Embryonic facial prominence (tissue), 1 donor: ENCODE data around the gene IPO11.
"Not testable (repeated sequence)": the region's sequence is repeated elsewhere in the genome, so short reads cannot be mapped to it uniquely, and the experiment has no call there.

Experiments used
- DNase-seq: peaks from one replicate; pipeline ENCODE4 v3.0.0-alpha.2; 2016; ENCODE audit errors: extremely low spot score

IPO11 gene

DNA sequence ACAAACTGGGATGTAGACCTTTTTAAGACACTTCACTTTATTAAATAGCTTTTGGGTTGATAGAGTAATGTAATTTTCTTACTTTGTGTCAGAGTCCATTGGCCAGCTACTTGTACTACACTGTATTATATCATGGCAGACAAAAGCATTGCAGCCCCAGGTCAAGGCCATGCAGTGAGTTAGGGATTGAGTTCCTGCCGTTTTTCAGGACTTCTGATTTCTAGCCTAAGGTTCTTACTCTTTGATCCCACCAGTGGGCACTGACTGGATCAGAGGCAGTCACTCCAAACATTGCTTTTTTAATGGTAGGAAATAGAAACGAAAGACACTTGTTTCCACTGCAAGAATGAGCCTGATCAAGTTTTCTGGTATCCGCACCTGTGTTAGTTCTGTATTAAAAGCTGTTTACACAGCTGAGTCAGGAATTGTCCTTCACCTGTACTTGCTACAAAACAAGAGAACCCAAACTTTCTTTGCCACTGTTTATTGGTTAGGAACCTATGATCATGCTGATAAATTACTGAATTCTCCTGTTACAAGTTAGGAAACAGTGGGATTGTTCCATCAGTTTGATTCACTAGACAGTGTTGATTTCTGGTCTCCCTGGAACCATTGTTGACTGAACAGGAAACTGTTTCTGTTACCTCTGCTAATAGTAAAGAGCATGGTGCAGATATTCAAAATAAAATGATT lies 188.1 kb downstream of the IPO11 start:
- no peak for DNase-seq

DNA sequence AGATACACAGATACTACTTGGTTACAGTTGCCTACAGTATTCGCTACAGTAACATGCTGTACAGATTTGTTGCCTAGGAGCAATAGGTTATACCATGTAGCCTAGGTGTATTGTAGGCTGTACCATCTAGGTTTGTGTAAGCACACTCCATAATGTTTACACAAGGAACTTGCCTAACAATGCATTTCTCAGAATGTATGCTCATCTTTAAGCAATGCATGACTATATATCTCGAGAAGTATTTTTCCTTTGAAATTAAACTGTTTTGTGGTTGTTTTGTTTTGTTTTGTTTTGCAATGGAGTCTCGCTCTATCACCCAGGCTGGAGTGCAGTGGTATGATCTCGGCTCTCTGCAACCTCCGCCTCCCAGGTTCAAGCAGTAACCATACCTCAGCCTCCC lies 191.4 kb downstream of the IPO11 start:
- no peak for DNase-seq

DNA sequence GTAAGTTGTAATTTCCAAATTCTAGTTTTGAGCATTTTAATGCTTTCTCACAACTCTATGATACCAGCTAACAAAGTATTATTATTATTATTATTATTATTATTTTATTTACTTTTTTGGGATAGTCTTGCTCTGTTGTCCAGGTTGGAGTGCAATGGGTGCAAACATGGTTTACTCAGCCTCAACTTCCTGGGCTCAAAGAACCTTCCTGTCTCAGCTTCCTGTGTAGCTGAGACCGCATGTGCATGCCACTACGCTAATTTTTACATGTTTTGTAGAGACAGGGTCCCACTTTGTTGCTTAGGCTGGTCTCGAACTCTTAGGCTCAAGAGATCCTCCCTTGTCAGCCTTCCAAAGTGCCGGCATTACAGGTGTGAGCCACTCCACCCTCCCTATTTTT lies 193.1 kb downstream of the IPO11 start:
- no peak for DNase-seq

DNA sequence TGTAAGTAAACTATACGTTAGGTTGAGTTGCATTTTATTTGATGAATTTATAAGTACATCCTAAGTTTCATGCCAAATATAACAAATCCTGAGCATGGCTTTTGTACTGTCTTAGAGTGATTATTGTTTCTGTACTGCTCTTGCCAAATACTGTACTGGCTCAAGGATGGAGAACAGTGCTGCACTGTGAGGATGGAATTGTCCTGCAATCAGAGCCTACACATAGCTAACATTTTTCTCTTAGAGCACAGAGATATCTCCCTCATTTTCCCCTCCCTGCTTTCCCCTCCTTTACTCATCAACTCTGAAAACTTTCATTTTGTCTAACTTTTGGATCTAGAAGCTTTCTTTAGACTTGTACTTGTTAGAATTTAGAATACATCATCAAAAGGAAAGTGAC lies 194.3 kb downstream of the IPO11 start:
- no peak for DNase-seq

DNA sequence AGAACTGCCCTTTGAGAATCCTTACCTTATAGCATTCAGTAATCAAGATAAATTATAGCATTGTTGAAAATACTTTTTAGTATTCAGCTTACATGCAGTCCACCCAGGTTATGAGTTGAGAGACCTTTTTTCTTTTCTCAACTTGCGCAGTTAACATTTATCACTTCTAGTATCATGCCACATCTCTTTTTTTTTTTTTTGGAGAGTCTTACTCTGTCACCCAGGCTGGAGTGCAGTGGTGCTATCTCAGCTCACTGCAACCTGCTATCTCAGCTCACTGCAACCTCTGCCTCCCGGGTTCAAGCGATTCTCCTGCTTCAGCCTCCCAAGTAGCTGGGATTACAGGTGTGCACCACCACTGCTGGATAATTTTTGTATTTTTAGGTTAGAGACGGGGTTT lies 195.1 kb downstream of the IPO11 start:
- DNase-seq, result no peak

DNA sequence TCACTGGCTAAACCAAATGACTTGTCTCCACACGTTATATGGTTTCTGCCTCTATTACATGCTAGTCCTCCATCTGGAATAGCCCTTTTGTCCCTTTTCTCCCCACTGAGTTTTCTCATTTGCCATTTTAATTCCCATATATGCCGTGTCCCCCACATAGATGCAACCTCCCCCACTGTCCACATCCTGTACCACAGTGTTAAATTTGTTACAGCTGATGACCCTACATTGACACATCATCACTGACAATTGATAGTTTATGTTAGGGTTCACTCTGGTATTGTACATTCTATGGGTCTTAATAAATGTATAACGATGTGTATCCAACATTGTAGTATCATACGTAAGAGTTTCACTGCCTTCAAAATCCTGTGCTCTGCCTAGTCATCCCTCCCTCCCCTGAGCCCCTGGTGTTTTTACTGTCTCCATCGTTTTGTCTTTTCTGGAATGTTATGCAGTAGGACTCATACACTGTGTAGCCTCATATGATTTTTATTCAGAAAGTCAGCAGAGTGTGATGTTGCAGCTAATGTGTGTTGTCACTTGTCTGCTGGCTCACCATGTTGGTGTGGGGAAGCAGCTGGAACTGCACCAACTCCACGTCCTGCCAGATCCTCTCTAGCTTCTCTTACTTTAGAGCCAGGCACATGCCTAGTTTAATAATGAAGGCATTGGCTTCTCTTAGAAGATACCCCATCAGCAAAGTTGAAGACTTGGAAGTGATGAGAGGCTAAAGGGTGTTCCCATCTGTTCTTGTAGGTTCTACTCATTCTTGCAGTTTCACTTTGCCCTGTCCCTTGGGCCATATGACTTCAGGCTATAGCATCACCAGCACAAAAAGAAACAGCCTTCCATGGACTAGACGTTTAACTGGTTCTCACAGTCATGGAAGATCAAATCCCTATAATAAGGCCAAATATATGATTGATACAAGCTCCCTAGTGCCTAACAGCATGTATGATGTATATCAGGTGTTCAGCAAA lies 196.3 kb downstream of the IPO11 start:
- no peak for DNase-seq

DNA sequence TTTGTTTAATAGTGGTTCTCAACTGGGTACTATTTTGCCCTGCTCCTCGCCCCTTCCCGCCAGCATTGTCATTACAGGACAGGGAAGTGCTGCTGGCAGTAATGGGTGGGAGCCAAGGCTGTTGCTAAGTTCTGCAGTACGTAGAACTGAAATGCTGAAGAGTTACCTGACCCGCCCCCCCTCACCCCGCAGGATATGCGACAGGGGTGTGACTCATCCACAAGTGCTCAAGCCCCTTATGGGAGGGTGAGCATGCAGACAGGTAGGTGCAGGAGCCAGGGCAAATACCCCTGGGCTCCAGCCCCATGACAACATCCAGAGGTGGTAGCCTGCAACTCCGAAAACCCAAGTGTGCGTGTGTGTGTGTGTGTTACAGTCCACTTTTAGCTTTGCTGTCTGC lies 201.8 kb downstream of the IPO11 start:
- DNase-seq, result no peak

DNA sequence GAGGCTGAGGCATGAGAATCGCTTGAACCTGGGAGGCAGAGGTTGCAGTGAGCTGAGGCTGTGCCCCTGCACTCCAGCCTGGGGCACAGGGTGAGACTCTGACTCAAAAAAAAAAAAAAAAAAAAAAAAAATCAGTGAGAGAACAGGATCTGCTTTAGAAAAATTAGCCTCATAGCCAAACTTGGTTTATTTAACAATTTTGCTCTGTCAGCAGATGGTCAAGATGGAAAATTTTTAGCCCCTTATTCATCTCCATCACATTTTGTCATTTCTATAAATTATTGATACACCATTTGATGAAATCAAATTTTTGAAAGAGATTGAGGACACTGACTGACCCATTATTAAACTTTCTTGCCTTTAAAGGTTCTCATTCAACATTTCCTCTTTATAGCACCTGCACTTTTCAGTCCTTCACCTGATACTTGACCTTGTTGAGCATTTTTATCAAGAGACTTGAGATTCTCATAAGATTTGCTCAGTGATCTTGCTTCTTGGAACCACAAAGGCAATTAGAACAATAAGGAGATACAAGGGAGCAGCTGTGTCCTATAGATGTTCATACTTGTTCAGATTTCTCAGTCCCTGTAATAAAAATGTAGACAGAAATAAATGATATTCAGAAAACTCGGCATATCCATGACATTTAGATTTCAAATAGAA lies 204.2 kb downstream of the IPO11 start:
- no peak for DNase-seq

DNA sequence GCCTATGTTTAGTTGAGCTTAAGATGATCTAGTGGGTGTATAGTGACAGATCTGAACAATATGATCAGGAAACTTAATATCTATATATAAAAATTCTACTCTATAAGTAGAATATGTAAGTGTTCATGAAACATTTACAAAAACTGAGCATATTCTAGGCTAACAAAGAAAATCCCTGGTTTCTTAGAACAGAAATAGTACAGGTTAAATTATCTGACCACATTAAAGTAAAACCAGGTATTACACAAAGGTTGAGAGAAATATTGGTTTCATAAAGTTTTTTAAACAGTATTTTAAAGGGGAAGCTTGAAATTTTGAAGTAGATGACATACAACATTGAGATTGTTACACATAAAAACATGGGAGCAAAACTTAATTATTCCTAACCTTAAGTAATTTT lies 205.4 kb downstream of the IPO11 start:
- DNase-seq, result no peak

DNA sequence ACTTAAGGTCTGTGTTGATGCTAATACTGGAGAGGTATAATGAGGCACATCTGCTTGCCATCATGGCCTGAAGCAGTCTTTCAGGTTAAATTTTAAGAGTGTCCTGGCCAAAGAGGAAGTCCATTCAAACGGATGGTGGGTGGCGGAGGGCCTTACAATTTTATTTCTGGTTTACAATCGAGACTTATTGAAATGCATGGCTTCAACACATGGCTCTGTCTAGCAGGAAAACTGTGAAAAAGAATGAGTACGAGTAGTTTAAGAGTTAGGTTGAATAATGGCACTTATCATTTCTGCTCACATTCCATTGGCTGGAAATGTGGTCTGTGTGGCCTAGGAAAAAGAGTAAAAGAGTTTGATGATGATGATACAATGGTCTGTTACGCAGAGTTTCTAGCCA lies 208.2 kb downstream of the IPO11 start:
- no peak for DNase-seq

DNA sequence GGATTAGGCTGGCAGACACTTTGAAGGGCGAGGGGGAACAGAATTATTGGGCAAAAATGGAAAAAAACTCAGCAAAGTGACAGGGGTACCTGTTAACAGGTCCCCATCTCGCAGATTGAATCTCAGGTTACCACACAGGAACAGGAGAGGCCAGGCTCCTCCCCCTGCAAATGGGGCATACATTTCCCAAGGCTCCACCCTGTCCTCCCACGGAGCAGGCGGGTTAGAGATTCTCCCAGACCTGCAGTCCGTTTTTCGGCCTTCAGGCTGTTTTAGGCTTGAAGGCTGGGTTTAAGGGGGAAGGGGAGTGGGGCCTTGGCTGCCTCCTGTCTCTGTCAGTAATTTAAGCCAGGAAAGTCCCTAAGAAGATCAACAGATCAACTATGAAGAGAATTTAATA lies 208.7 kb downstream of the IPO11 start:
- DNase-seq, result no peak

DNA sequence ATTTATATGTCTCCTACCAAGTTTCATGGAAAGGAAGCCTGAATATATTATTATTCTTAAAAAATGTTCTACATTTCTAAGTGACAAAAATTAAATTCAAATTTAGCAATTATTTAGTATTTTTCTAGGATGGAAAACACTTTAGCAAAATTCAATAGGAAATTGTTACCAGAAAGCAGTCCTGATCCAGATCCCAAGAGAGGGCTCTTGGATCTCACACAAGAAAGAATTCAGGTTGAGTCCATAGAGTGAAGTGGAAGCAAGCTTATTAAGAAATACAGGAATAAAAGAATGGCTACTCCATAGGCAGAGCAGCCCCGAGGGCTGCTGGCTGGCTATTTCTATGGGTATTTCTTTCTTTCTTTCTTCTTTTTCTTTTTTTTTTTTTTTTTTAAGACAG lies 210.7 kb downstream of the IPO11 start:
- DNase-seq, result no peak

DNA sequence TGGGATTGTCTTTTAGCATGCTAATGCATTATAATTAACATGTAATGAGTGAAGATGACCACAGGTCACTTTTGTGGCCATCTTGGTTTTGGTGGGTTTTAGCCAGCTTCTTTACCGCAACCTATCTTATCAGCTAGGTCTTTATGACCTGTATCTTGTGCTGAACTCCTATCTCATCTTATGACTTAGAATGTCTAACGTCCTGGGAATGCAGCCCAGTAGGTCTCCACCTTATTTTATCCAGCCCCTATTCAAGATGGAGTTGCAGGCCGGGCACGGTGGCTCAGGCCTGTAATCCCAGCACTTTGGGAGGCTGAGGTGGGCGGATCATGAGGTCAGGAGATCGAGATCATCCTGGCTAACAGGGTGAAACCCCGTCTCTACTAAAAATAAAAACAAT lies 211.9 kb downstream of the IPO11 start:
- DNase-seq, result not testable (repeated sequence)

DNA sequence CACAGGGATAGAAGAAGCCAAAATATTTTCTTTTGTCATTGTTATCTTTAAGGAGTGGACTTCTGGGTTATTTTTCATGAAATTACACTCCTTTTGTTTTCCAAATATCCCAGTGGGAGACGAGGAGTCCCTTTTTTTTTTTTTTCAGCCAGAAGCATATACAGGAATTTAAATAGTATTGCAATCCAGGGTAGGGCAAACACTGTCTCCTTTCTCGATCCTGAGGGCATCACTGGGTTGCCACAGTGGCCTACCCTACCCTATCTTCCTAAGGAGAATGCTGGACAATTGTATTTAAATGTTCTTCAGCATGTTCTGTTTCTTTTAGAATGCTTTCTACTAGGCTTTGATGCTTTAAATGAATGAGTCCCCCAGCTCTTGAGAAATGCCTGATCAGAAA lies 214.0 kb downstream of the IPO11 start:
- no peak for DNase-seq

DNA sequence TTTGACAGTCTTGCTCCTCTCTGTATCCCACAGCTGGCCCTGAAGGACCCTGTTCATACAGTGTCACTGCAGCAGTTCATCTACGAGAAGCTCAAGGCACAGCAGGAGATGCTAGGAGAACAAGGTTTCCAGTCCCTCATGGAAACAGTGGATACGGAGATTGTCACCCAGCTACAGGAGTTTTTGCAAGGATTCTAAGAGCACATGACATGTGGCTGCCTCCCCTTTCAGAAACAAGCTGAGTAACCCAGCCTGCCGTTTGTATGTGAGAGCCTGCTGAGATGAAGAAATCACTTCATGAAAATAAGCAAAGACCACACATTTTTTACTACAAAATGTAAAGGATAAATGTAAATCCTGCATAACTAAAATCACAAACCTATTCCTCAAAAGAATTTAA lies 214.6 kb downstream of the IPO11 start:
- DNase-seq, result no peak

DNA sequence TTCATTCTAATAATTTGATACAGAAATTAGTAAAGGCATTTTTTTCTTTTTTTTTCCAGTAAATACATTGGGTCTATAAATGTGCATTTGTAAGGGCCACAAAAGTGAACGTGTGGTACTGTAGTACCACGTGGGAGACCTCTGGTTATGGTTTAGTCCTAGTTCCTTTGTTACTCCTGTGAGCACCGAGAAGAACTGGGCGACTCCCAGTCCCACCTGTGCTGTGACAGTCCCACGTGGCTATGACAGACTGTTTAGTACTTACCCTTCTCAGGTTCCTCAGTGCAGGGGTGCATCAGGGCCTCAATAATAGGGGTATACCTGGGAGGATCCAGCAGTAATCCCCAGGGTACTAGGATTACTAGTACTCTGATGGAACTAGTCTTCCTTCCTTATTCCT lies 215.3 kb downstream of the IPO11 start:
- no peak for DNase-seq

DNA sequence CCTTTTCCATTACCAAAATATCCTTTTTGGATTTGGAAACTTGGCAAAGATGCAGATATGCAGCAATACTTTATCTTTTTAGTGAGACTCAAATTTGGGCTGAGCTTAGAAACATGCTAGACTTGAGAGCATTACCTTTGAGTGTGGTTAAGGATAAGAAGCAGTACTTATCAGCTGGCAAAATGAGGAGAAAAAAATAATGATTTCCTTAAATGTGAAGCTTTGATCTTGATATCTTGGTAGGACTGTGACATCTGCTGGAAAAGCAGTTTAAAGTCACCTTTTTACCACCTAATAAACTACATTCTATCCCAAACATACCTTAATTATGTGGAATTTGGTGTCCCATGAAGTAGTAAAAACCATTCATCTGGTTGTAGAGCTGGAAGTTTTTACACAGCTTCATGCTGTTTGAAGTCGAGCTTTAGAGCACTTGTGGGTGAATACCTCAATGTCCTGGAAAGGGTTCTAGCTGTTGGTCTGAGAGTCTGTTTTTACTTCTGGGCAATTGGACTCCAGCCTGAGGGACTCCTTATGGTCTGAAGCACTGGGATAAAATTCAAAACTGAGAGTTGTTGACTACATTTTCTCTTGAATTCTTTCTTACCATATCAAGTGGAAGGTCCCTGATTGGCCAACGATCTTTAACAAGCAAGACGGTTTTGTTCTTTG lies 219.5 kb downstream of the IPO11 start:
- DNase-seq, result no peak

DNA sequence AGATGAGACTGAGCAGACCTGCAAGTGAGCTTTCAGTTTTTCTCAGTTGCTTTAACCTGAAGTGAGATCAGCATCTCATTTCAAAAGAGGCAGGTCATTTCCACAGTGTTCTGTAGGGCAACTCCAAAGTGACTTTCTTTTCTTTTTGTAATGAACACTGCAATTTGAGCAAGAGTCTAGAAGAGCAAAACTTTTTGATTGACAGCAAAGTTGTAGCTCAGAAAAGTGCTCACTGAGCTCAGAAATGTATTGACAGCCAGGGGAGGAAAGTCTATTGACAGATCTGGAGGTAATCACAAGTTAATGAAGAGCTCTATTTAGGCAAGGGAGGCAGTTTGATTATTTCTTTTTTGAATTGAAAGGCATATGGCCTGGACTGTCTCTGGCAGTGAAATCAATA lies 220.7 kb downstream of the IPO11 start:
- no peak for DNase-seq

DNA sequence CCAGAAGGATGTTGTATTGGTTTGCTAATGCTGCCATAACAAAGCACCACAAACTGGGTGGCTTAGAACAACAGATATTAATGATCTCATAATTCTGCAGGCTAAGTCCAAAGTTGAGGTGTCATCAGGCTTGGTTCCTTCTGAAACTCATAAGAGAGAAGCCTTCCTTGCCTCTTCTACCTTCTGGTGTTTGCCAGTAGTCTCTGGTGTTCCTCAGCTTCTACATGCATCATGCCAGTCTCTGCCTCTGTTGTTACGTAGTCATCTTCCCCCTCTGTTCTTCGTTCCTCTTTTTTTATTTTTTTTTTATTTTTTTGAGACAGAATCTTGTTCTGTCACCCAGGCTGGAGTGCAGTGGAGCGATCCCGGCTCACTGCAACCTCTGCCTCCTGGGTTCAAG lies 227.9 kb downstream of the IPO11 start:
- no peak for DNase-seq

DNA sequence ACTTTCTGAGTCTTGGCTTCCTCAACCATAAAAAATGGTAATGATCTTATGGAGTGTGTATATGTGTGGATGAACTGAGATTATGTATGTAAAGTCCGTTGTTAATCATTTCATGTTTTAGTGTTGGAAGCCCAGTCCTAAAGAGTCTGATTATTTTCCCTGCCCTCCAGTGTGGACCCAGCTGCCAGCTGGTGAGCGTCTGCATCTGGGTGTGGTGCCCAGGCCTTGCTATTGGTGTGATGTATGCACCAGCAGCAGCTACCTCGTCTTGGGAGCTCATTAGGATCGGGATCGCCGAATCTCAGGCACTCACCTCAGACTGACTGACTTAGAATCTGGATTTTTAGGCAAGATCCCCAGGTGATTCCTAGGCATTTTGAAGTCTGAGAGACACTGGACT lies 229.9 kb downstream of the IPO11 start:
- no peak for DNase-seq

DNA sequence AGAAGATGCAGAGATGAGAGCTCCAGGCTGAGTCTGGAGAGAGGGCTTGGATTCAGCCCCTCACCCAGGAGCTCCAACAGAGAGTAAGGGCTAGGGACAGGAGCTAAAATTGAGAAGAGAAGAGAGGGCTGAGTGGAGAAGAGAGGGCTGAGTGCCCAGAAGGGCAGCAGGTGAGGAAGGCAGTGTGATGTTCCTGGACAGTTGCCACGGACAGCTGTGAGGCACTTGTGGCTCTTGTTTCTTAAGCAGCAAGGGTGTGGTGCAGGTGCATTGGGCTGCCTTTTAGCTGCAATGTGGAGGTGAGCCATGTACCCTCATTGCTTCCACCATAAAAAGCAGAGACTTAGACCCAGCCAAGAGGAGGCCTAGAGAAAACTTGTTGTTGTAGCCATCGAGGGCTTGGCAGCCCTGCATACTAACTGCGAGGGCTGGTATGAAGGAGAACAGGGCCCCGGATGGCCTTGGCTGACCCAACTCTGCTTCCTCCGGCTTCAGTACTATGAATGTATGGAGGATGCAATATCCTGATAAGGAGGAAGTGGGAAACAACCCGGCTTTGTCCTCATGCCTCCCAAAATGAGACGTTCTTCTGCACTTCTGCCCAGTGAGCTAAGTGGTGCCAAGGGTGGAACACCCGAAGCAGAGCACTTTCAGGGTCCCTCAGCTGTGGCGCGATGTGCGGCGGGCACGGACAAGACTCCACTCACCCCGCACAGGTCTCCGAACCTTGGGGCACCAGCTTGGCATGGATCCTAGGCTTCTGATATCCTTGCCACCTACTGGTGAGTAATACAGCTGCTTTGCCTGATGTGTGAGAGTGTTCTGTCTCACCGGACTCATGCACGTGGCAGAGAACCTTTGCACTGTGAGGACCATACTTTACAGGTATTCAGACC lies 231.2 kb downstream of the IPO11 start:
- no peak for DNase-seq
